ENCODE data around the gene FGGY. TPM values are rescaled to one million over a fixed set of nuclear protein-coding genes. Genes with fewer than 3 reads are reported as not detected.

Gene FGGY
- total RNA-seq, 1 donor from 2014 or later: 12.6 TPM

- TF ChIP-seq, protein P1, sequence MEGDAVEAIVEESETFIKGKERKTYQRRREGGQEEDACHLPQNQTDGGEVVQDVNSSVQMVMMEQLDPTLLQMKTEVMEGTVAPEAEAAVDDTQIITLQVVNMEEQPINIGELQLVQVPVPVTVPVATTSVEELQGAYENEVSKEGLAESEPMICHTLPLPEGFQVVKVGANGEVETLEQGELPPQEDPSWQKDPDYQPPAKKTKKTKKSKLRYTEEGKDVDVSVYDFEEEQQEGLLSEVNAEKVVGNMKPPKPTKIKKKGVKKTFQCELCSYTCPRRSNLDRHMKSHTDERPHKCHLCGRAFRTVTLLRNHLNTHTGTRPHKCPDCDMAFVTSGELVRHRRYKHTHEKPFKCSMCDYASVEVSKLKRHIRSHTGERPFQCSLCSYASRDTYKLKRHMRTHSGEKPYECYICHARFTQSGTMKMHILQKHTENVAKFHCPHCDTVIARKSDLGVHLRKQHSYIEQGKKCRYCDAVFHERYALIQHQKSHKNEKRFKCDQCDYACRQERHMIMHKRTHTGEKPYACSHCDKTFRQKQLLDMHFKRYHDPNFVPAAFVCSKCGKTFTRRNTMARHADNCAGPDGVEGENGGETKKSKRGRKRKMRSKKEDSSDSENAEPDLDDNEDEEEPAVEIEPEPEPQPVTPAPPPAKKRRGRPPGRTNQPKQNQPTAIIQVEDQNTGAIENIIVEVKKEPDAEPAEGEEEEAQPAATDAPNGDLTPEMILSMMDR (conservative IDR thresholded peaks at IDR 0.05): no peak
- Mint-ChIP-seq H3K4me1 (ENCODE audit: unreplicated experiment) (peaks cover 11% of the 10 kb centered on the region), H3K9me3 (peaks cover 7% of the 10 kb centered on the region), H3K36me3 (no peaks in the 10 kb centered on the region), H3K27ac (no peak overlapping the region), H3K27me3 (no peaks in the 10 kb centered on the region), H3K4me3 (no peak overlapping the region)
- DNase-seq (ENCODE audit: extremely low spot score, unreplicated experiment): no peak
These were observed 419.9 kb downstream of the FGGY start for GRCh38 chr1:59716832-59717231.

- H3K4me3 Mint-ChIP-seq: no peak overlapping the region
- no peaks in the 10 kb centered on the region for H3K27me3 Mint-ChIP-seq
- H3K4me1 Mint-ChIP-seq (ENCODE audit: unreplicated experiment): peaks cover 11% of the 10 kb centered on the region
- DNase-seq (ENCODE audit: extremely low spot score, unreplicated experiment): no peak
- H3K27ac Mint-ChIP-seq: no peak overlapping the region
- TF ChIP-seq, protein P1 (conservative IDR thresholded peaks at IDR 0.05): peak; percentile 72
- H3K9me3 Mint-ChIP-seq: peaks cover under 1% of the 10 kb centered on the region
- H3K36me3 Mint-ChIP-seq: no peaks in the 10 kb centered on the region
These were observed 421.4 kb downstream of the FGGY start for GRCh38 chr1:59718064-59718988.

DNA sequence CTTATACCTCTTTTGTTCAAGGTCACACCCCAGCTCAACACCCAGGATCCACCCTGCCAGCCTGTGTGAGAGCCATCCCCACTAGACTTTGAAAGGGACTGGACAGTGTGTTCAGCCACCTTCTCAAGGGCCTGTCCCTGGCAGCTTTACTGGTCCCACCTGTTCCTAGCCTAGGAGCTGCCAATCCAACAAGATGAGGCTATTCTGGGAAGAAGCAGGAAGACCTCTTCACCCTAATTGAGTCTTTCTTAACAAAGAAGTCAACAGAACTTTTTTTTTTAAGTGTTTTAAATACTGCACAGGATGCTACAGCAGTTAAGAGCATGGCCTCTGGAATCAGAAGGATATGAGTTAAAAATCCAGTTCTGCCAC, 422.1 kb downstream of the FGGY start:
- H3K4me3 Mint-ChIP-seq: no peak overlapping the region
- no peak overlapping the region for H3K27ac Mint-ChIP-seq
- H3K36me3 Mint-ChIP-seq: no peaks in the 10 kb centered on the region
- TF ChIP-seq, protein P1 (conservative IDR thresholded peaks at IDR 0.05): no peak
- H3K27me3 Mint-ChIP-seq: no peaks in the 10 kb centered on the region
- no peaks in the 10 kb centered on the region for H3K9me3 Mint-ChIP-seq
- DNase-seq (ENCODE audit: extremely low spot score, unreplicated experiment): no peak
- H3K4me1 Mint-ChIP-seq (ENCODE audit: unreplicated experiment): peaks cover 11% of the 10 kb centered on the region

DNA sequence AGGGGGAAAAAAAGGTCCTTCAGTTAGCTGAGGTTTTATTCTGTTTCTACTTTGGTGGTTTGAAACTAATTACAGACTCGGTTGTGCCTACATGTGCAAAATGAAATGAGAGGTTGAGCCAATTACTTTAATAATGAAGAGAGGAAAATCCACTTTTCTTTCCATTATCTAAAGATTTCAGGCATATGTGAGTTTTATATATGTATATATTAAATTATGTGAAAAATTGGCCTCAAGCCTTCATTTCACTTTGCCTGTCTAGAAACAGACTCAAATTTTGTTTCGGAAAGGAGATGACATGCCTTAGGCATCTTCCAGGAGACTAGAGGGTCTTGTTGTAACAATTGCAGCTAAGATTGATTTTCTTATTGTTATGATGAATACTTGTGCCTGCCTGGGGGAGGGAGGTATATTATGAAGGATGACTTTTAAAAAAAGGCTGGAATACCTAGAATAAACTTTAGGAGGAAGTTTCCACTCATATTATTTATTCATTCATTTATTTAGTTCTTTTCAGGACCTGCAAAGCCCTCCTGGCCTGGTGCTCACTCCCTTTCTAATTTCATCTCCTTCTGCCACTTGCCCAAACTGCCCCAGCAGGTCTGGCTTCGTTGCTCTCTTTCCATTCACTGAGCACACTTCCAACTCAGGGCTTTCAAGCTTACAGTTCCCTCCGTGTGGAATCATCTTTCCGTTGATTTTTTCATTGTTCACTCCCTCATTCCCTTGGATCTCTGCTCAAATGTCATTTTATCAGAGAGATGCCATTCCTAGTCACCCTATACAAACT, 423.6 kb downstream of the FGGY start:
- H3K36me3 Mint-ChIP-seq: no peaks in the 10 kb centered on the region
- peaks cover 11% of the 10 kb centered on the region for H3K4me1 Mint-ChIP-seq (ENCODE audit: unreplicated experiment)
- DNase-seq (ENCODE audit: extremely low spot score, unreplicated experiment): no peak
- H3K27ac Mint-ChIP-seq: peak overlapping the region; percentile 12
- TF ChIP-seq, protein P1 (conservative IDR thresholded peaks at IDR 0.05): no peak
- no peaks in the 10 kb centered on the region for H3K9me3 Mint-ChIP-seq
- no peak overlapping the region for H3K4me3 Mint-ChIP-seq
- H3K27me3 Mint-ChIP-seq: no peaks in the 10 kb centered on the region

DNA sequence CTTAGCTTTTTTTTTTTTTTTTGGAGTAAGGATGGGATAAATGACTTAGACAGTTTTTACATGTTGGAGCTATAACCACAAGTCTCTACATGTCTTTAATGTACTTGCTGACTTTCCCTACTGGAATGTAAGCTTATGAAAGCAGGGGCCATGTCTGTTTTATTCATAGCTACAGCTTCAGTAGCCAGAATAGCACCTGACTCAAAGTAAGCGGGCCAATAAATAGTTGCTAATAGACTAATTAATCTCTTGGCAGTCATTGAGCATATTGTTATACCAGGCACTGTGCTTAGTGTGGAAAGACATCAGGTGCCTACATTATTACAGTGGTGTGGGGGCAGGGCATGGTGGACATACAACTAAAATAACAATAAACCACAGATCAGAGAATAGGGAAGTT, 433.4 kb downstream of the FGGY start:
- TF ChIP-seq, protein P1 (conservative IDR thresholded peaks at IDR 0.05): no peak
- Mint-ChIP-seq H3K27ac (no peak overlapping the region), H3K9me3 (peaks cover 8% of the 10 kb centered on the region), H3K27me3 (no peaks in the 10 kb centered on the region), H3K4me1 (ENCODE audit: unreplicated experiment) (peaks cover 24% of the 10 kb centered on the region), H3K36me3 (no peaks in the 10 kb centered on the region), H3K4me3 (no peak overlapping the region)
- DNase-seq (ENCODE audit: extremely low spot score, unreplicated experiment): no peak

Data from type B pancreatic cell (in vitro differentiated cells).